ENCODE data around the gene PDE4D. TPM values are rescaled to one million over a fixed set of nuclear protein-coding genes. Genes with fewer than 3 reads are reported as not detected.

The PDE4D gene
- total and polyA plus RNA-seq, 10 of the 15 experiments (the other 5 are each of a cell fraction or from before 2014, with no cell fraction given): 0.87 to 4.1 (median 2.2) TPM

- H3K79me2 ChIP-seq (ENCODE audit: control insufficient read depth, insufficient read depth, low read length): no peaks in the 10 kb centered on the region
- H4K20me1 ChIP-seq (ENCODE audit: control insufficient read depth, insufficient read depth): no peaks in the 10 kb centered on the region
- intact Hi-C loops (cut with micrococcal nuclease; ENCODE audit: unreplicated experiment): no loop called here
- DNase-seq (ENCODE audit: low read depth, low spot score) (no peak), ATAC-seq (no peak), FAIRE-seq (no peak)
- WGBS (ENCODE audit: insufficient coverage, insufficient replicate concordance, low lambda C conversion rate, missing lambda C conversion rate): 60% methylated on average over 7 of the region's 7 CpGs
- H3K4me1 ChIP-seq (ENCODE audit: control insufficient read depth, insufficient read depth, low read length): no peaks in the 10 kb centered on the region
- BruUV-seq (replicated peaks): no TSS peak
- ChIA-PET RAD21 (ENCODE audit: unreplicated experiment) (interaction anchor here (0.8 to 1.7 kb wide), 2 partner anchors 10 to 20 kb away, joined by 3 to 6 read pairs; no protein-coding TSS in a partner anchor), SMC1A (ENCODE audit: uncharacterized antibody, unreplicated experiment) (interaction anchor here (0.6 to 0.8 kb wide), 2 partner anchors 10 to 400 kb away, joined by 3 read pairs; no protein-coding TSS in a partner anchor), CTCF (interaction anchor here (1.0 kb wide), 1 partner anchor 19 kb away, joined by 4 read pairs; no protein-coding TSS in a partner anchor), POLR2A (no interaction called here)
- H3K27ac ChIP-seq (ENCODE audit: control insufficient read depth, insufficient read depth): no peak overlapping the region
- H3K27me3 ChIP-seq (replicated peaks in 1 of 2; ENCODE audit: control insufficient read depth in 2 of 2, insufficient read depth in 2 of 2, low read length in 1 of 2): peaks cover 0 to 1% of the 10 kb centered on the region in 2 experiments; a peak in 1 of 4 replicates
- H3K36me3 ChIP-seq (ENCODE audit: control insufficient read depth in 2 of 2, insufficient read depth in 2 of 2, low read length in 1 of 2): no peaks in the 10 kb centered on the region
- in situ Hi-C loops (cut with MboI): no loop called here
- no peak overlapping the region for H3K4me2 ChIP-seq (ENCODE audit: control insufficient read depth, insufficient read depth)
- H3K4me3 ChIP-seq: no peak overlapping the region
- H2AFZ ChIP-seq (ENCODE audit: control insufficient read depth, low read depth, low read length): no peak overlapping the region
- no peaks in the 10 kb centered on the region for H3K9me3 ChIP-seq (replicated peaks; ENCODE audit: control insufficient read depth, insufficient read depth, low read length)
- no peak overlapping the region for H3K9ac ChIP-seq (ENCODE audit: control insufficient read depth, insufficient read depth, low read length)
- no peak for TF ChIP-seq KAT2A (conservative IDR thresholded peaks at IDR 0.05; ENCODE audit: control insufficient read depth, low read depth, low read length)
- TF ChIP-seq, protein P1, sequence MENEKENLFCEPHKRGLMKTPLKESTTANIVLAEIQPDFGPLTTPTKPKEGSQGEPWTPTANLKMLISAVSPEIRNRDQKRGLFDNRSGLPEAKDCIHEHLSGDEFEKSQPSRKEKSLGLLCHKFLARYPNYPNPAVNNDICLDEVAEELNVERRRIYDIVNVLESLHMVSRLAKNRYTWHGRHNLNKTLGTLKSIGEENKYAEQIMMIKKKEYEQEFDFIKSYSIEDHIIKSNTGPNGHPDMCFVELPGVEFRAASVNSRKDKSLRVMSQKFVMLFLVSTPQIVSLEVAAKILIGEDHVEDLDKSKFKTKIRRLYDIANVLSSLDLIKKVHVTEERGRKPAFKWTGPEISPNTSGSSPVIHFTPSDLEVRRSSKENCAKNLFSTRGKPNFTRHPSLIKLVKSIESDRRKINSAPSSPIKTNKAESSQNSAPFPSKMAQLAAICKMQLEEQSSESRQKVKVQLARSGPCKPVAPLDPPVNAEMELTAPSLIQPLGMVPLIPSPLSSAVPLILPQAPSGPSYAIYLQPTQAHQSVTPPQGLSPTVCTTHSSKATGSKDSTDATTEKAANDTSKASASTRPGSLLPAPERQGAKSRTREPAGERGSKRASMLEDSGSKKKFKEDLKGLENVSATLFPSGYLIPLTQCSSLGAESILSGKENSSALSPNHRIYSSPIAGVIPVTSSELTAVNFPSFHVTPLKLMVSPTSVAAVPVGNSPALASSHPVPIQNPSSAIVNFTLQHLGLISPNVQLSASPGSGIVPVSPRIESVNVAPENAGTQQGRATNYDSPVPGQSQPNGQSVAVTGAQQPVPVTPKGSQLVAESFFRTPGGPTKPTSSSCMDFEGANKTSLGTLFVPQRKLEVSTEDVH (IDR thresholded peaks at IDR 0.05; ENCODE audit: low read depth, partially characterized antibody): no peak
- TF ChIP-seq MYC (IDR thresholded peaks at IDR 0.05; ENCODE audit: insufficient read depth, insufficient read length, insufficient replicate concordance, low read length, severe bottlenecking): no peak
- TF ChIP-seq YY1 (IDR thresholded peaks at IDR 0.05; ENCODE audit: low read depth, low read length): no peak
- TF ChIP-seq PRDM15 (CRISPR knock-in tag; IDR thresholded peaks at IDR 0.05): no peak
- TF ChIP-seq ZZZ3 (IDR thresholded peaks at IDR 0.05; ENCODE audit: control insufficient read depth, insufficient read length, low read depth): no peak
- no peak for TF ChIP-seq LARP7 (IDR thresholded peaks at IDR 0.05)
- TF ChIP-seq ZBED1 (IDR thresholded peaks at IDR 0.05; ENCODE audit: borderline replicate concordance): no peak
- TF ChIP-seq MTA2 (IDR thresholded peaks at IDR 0.05; ENCODE audit: low read depth): no peak
- TF ChIP-seq KLF5 (IDR thresholded peaks at IDR 0.05; ENCODE audit: partially characterized antibody): no peak
- TF ChIP-seq IKZF2 (IDR thresholded peaks at IDR 0.05): no peak
- no peak for TF ChIP-seq CREB1 (IDR thresholded peaks at IDR 0.05; ENCODE audit: low read depth)
- TF ChIP-seq, protein P2, sequence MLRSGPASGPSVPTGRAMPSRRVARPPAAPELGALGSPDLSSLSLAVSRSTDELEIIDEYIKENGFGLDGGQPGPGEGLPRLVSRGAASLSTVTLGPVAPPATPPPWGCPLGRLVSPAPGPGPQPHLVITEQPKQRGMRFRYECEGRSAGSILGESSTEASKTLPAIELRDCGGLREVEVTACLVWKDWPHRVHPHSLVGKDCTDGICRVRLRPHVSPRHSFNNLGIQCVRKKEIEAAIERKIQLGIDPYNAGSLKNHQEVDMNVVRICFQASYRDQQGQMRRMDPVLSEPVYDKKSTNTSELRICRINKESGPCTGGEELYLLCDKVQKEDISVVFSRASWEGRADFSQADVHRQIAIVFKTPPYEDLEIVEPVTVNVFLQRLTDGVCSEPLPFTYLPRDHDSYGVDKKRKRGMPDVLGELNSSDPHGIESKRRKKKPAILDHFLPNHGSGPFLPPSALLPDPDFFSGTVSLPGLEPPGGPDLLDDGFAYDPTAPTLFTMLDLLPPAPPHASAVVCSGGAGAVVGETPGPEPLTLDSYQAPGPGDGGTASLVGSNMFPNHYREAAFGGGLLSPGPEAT (IDR thresholded peaks at IDR 0.05; ENCODE audit: low read depth): no peak
- TF ChIP-seq POLR2A (IDR thresholded peaks at IDR 0.05; ENCODE audit: low read depth, low read length): no peak
- no peak for TF ChIP-seq NFXL1 (IDR thresholded peaks at IDR 0.05; ENCODE audit: borderline replicate concordance)
These were observed 148.1 kb downstream of the PDE4D start for GRCh38 chr5:59745415-59745863.

Data from GM12878 (cell line).